ENCODE data around the gene CMTM1.

The CMTM1 gene

GRCh38 chr16:66539623-66540469, 26.4 kb upstream of the CMTM1 start:
- no peak for DNase-seq

GRCh38 chr16:66541388-66542355, 24.6 kb upstream of the CMTM1 start:
- no peak for DNase-seq

- DNase-seq = no peak
These were observed 23.8 kb upstream of the CMTM1 start for GRCh38 chr16:66542396-66542795.

- no peak for DNase-seq
These were observed 22.7 kb upstream of the CMTM1 start for GRCh38 chr16:66543541-66543940.

GRCh38 chr16:66544016-66544757, 22.1 kb upstream of the CMTM1 start:
- no peak for DNase-seq

- DNase-seq = no peak
These were observed 18.9 kb upstream of the CMTM1 start for GRCh38 chr16:66547101-66547989.

- no peak for DNase-seq
These were observed 18.2 kb upstream of the CMTM1 start for GRCh38 chr16:66548068-66548467.

- DNase-seq = no peak
These were observed 17.4 kb upstream of the CMTM1 start for GRCh38 chr16:66548868-66549267.

GRCh38 chr16:66549284-66550131, 16.7 kb upstream of the CMTM1 start, which contains the start of gene TK2:
TK2 (minus strand) TSS chr16:66550122; CDS start chr16:66550061, 61 bp downstream.
- DNase-seq = peak; percentile 45 to 65

- peak in 1 of 2 experiments; percentile 31 for DNase-seq
These were observed 14.9 kb upstream of the CMTM1 start for GRCh38 chr16:66551348-66551759.

- DNase-seq = no peak
These were observed 14.4 kb upstream of the CMTM1 start for GRCh38 chr16:66551788-66552285.

- DNase-seq = peak; percentile 74 to 91
These were observed 13.7 kb upstream of the CMTM1 start, which contains the start of gene CKLF for GRCh38 chr16:66552286-66553177. CKLF (plus strand) TSS chr16:66552576; CDS start chr16:66552716, 140 bp downstream.

GRCh38 chr16:66553223-66553622, 13.0 kb upstream of the CMTM1 start:
- DNase-seq = no peak

- no peak for DNase-seq
These were observed 12.2 kb upstream of the CMTM1 start for GRCh38 chr16:66554021-66554420.

- DNase-seq = no peak
These were observed 11.7 kb upstream of the CMTM1 start for GRCh38 chr16:66554495-66554894.

GRCh38 chr16:66560107-66560506, 6.1 kb upstream of the CMTM1 start:
- DNase-seq = no peak

GRCh38 chr16:66561381-66562080, 4.7 kb upstream of the CMTM1 start:
- no peak for DNase-seq

- peak in 1 of 2 experiments; percentile 11 for DNase-seq
These were observed 3.8 kb upstream of the CMTM1 start for GRCh38 chr16:66562409-66562808.

- no peak for DNase-seq
These were observed 3.3 kb upstream of the CMTM1 start for GRCh38 chr16:66562986-66563385.

Measured in NCI-H524 (cell line).